Stimulated activated CD8-positive, alpha-beta memory T cell treated with anti-CD3 and anti-CD28 coated beads, Interleukin-12 subunit alpha, Interleukin-12 subunit beta, amount 100 ng/mL, for 24 hours (primary cell): ENCODE results near the gene PLXNA4.

Experiments used
- DNase-seq: peaks from one replicate; pipeline ENCODE4 v3.0.0-alpha.2; 2020; ENCODE audit errors: extremely low read depth

Gene PLXNA4

DNA sequence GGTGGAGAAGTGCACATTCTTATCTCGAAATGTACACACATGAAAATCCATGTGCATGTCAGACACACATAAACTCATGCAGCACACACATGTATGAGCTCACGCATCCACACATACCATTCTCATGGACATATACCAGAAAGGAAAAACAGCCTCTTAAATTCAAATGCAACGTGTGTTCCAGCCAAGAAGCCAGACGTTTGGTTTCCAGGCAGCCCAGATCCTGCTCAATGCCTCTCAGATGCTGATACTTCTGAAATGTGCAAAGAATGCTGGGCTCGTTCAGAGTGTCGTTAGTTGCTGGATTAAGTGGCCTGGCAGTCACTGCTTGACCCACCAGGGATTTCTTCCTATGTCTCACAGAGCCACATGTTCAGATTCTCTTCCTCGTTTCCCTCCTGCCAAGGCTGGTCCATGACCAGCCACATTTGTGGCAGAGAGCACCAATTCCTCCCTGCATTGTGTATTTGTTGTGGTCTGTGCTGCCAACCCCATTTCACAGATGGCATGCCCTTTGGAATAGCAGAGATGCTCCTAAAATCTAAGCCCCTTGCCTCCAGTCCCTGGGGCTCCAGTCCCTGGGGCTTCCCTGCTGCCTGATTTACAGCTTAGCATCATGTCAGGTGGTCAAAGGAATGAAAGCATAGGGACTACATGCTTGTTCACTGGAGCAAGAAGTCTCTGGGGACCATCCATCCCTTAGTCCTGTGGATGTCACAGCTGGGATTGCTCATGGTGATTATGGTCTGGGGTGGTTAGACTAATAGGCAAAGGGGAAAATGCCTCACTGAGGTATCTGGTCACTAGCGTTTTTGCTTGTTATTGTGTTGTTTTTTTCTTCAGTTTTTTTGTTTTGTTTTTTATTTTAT is 426.6 kb downstream of the PLXNA4 start:
- no peak for DNase-seq

DNA sequence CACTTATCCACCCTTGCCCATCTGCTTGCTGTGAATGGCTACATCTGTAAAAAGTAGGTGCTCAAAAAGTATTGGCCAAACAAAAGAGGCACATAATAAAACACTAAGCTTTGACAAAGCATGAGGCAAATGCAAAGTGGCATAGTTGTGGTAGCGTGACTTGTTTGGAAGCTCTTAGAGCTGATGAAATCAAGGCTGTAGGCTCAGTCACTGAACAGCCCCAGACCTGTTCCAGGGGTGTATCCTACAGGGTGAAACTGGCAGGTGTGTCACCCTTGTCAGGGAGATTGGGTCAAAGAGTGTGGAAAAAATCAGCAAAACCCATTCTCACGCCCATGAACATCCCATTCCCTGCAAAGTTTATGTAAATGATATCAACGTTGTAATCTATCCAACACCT is 427.4 kb downstream of the PLXNA4 start:
- DNase-seq: no peak

GRCh38 chr7:132145466-132145865 is 430.8 kb downstream of the PLXNA4 start:
- DNase-seq: no peak

GRCh38 chr7:132145063-132145462 is 431.2 kb downstream of the PLXNA4 start:
- no peak for DNase-seq

DNA sequence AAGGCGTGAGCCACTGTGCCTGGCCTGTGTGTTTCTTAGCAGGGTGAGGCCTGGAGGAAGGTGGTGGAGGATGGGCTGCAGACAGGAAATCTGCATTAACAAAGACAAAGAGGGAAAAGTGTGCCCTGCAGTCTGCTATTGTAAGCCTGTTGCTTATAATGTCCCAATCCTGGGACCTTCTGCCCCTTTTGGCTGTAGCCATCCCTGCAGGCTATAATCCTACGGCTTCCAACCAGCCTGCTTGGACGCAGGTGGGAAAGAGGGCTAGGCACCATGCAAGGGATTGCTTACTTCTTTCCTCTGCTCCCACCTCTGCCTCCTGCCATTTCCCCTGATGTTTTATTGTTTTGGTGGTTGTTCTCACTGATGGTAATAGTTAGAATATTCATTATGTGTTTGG is 434.3 kb downstream of the PLXNA4 start:
- no peak for DNase-seq

GRCh38 chr7:132141109-132141508 is 435.2 kb downstream of the PLXNA4 start:
- DNase-seq: no peak

DNA sequence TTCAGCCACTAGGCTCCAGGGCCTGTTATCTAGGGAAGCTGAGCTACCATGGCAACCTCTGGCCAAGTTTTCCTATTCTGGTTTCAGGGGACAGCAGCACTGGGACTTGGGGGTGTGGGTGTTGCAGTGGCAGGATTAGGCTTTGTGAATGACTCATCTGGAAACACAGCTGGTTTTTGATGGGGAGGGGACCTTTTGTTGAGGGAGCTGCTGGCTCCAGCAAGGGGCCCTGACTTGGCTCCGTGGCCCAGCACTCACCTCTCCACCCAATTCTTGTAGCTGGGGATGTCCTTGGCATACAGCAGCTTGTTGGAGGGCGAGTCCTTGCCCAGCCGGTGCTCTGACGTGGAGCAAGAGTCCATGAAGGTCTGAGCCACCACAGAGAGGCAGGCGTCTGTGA is 435.9 kb downstream of the PLXNA4 start:
- no peak for DNase-seq

DNA sequence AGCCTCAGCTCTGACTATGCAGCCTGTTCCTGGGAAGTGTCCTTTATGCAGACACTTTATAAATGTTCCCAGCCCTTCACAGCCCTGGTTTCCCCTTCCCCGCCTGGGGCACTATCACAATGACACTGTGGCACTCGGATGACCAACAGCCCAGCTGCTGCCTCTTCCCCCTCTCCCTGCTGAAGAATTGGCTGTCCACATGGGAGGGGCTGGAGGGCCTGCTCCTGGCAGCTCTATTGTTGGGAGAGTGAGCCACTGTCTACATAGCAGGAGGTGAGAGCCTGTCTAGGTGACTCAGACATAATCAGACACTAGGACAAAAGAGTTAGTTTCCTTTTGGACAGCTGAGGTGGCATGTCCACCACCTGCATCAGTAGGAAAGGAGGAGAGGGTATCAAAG is 437.5 kb downstream of the PLXNA4 start:
- no peak for DNase-seq

- no peak for DNase-seq
Measured at GRCh38 chr7:132137681-132138080, 438.6 kb downstream of the PLXNA4 start.

- no peak for DNase-seq
Measured at GRCh38 chr7:132135746-132136385, 440.4 kb downstream of the PLXNA4 start.

- no peak for DNase-seq
Measured at GRCh38 chr7:132134814-132135445, 441.3 kb downstream of the PLXNA4 start.

- no peak for DNase-seq
Measured at GRCh38 chr7:132133501-132133900, 442.8 kb downstream of the PLXNA4 start.

GRCh38 chr7:132131196-132131595 is 445.1 kb downstream of the PLXNA4 start:
- no peak for DNase-seq

DNA sequence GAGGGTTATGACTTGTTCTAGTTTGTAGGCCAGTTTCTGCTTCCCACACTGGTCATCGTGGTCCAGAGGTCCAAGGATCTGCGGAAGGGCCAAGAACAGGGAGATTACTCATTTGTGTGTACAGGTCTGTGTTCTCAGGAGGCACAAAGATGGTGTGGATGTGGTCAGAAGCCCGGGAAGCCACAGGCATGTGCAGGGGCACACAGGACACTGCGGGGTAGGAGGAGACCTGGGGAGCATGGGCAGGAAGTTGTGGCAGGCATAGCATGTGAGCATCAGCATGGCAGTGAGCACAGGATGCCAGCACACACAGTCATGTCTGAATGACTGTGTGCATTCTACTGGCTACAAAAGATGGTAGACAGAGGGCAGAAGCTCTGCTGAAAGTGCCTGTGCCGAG is 445.8 kb downstream of the PLXNA4 start:
- DNase-seq: no peak

- DNase-seq: no peak
Measured at GRCh38 chr7:132125872-132126595, 450.2 kb downstream of the PLXNA4 start.

DNA sequence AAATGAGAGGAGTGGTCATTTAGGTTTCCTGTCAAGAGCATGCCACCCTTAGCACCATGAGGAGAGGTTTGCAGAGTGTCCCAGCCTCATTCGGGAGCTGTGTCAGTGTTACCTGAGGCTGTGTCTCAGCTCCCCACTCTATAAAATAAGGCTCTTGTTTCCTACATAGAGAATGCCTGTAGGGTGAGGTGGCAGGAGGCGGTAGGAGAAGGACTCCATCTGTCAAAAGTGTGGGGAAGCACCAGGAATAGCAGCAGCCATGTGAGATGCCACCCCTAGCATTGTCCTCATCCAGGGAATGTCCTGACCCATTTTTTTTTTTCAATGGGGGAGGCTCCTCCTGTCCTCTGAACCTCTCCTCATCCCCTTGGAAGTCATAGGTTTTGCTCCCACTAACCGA is 451.2 kb downstream of the PLXNA4 start:
- DNase-seq: no peak

DNA sequence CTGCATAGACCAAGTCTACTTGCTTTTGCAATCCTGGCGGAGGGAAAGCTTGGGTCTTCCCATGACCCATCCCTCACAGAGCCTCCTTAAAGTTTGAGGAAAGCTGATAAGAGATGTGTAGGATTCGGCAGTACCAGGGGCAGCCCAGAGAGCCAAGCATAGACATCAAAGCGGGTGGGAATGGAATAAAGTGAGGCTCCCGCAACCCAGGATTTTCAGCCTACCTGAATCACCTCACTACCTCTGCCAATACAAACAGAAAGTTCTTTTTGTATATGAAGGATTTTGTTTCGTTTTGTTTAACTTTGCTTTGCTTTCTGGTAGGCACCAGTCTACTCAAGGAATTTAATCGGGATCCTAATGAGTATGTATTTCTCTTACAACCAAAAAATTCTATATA is 451.7 kb downstream of the PLXNA4 start:
- DNase-seq: no peak

- DNase-seq: no peak
Measured at GRCh38 chr7:132123773-132124172, 452.5 kb downstream of the PLXNA4 start.

DNA sequence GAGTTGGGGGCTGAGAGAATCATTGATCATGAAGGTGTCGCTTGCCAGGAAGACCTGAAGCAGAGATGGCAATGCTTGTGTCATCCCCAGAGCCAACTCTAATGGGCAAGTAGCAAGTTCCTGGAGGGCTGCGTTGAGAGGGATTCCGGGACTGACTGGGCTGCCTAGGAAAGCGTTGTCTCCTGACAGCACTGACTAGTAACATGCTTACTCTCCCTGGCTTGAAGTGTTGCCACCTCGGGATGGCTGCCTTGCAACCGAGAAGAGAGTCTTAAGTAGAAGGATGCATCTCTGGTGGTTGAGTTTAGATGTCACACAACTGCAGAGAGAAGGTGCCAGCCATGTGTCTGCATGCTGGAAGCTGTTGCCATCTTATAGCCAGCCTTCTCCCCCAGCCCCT is 453.4 kb downstream of the PLXNA4 start:
- no peak for DNase-seq

- DNase-seq: no peak
Measured at GRCh38 chr7:132121987-132122386, 454.3 kb downstream of the PLXNA4 start.

GRCh38 chr7:132118641-132119040 is 457.6 kb downstream of the PLXNA4 start:
- DNase-seq: no peak

DNA sequence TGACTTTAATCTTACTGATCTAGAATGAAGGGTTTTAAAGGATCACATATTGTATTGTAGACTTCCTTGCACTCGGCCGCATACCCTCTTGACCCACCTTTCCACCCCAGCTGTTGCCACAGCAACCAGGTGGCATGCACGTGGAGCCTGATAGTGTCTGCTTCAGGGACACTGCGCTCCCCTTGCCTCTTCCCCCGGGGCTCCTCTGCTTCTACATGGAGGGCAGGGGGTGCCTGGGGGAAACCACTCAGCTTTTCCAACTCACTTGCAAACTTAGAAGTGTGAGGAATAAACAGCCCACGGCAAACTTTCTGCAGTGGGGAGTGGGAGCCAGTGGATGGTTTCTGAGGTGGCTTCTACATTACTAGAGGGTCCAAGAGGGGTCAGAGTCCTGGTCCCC is 458.6 kb downstream of the PLXNA4 start:
- no peak for DNase-seq
